GM12891 (cell line): ENCODE results near the gene PTCD3. TPM values are rescaled to one million over a fixed set of nuclear protein-coding genes. Genes with fewer than 3 reads are reported as not detected.

Experiments
- DNase-seq: peaks from one replicate; pipeline ENCODE4 v3.0.0; 2011; ENCODE audit warnings: low spot score; ENCODE audit not compliant: insufficient read length
- FAIRE-seq: peaks from 2 replicates; lab custom pipeline; 2011; peaks lifted over from hg19 to GRCh38; lab: Jason Lieb, UNC
- PAX5 ChIP-seq: IDR thresholded peaks from 2 replicates; pipeline ENCODE4 v1.6.1; 2011; ENCODE audit warnings: low read length, moderate library complexity, mild to moderate bottlenecking; ENCODE audit not compliant: insufficient read depth, severe bottlenecking
- POLR2A ChIP-seq: IDR thresholded peaks from 2 replicates; pipeline ENCODE4 v1.6.1; 2011; ENCODE audit warnings: low read depth, low read length, control low read depth
- POLR2AphosphoS5 ChIP-seq: IDR thresholded peaks from 2 replicates; pipeline ENCODE4 v1.6.1; 2011; ENCODE audit warnings: low read depth, low read length, control low read depth
- POU2F2 ChIP-seq: IDR thresholded peaks from 2 replicates; pipeline ENCODE4 v1.6.1; 2011; ENCODE audit warnings: low read depth, mild to moderate bottlenecking, control low read depth, low read length, moderate library complexity
- SPI1 ChIP-seq: IDR thresholded peaks from 2 replicates; pipeline ENCODE4 v1.6.1; 2011; ENCODE audit warnings: low read depth, low read length, control low read depth
- TAF1 ChIP-seq: IDR thresholded peaks from 2 replicates; pipeline ENCODE4 v1.6.1; 2011; ENCODE audit warnings: low read depth, low read length, control low read depth
- polyA plus RNA-seq: library from polyadenylated mRNA; unstranded; fragments of >200 nt; gene quantifications from one replicate; pipeline ENCODE4 v1.2.1, GENCODE V29; 2012; ENCODE audit warnings: low read depth, missing spikeins, inconsistent platforms; ENCODE audit not compliant: missing spikeins

The PTCD3 gene
- polyA plus RNA-seq, result 59.2 TPM

DNA sequence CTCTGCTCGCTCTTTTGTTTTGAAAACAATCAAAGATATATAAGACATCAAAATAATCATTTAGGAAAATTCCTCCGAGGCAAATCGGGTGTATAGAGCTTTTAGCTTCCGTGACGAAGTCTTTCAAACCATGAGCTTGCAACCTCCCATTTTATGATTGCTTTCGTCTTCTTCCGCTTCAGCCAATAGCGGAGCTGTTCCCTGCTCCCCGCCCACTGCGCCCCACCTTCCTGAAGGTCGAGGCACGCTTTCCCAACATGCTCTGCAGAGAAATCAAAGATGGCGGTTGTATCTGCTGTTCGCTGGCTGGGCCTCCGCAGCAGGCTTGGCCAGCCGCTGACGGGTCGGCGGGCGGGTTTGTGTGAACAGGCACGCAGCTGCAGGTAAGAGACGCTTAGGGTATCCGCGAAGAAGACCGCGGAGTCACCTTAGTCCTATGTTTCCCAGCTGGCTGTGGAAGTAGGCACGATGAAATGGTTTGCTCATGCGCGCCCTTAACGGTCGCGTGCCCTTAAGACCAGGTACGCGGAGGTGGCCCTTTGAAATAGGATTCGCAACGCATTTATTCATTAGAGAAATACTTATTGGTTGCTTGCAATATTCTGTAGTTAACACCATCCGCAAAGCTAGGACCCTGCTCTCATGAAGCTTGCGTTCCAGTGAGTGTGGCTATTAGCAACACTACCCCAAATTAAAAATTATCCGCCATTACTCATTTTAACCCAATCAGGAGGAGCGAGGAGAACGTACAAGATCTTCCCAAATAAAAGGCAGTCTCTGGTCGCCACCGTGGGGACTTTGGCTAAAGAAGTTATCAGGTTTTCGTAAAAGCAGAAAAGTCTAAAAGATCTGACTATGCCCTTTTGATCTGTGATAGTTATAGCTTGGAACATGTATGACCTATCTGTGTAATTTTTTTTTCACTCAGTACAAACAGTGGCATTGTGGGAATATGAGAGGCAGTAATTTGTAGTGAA is at the start of gene PTCD3:
PTCD3 (plus strand) TSS at position 267 of the 977 bp plus-strand sequence; CDS start at position 280, 13 bp downstream.
- DNase-seq (peak; percentile 65), FAIRE-seq (no peak)
- peak; percentile 97 for TF ChIP-seq TAF1
- TF ChIP-seq POU2F2, result peak; percentile 78
- peak; percentile 98 for TF ChIP-seq POLR2AphosphoS5
- TF ChIP-seq POLR2A, result peak; percentile 96
- no peak for TF ChIP-seq PAX5

DNA sequence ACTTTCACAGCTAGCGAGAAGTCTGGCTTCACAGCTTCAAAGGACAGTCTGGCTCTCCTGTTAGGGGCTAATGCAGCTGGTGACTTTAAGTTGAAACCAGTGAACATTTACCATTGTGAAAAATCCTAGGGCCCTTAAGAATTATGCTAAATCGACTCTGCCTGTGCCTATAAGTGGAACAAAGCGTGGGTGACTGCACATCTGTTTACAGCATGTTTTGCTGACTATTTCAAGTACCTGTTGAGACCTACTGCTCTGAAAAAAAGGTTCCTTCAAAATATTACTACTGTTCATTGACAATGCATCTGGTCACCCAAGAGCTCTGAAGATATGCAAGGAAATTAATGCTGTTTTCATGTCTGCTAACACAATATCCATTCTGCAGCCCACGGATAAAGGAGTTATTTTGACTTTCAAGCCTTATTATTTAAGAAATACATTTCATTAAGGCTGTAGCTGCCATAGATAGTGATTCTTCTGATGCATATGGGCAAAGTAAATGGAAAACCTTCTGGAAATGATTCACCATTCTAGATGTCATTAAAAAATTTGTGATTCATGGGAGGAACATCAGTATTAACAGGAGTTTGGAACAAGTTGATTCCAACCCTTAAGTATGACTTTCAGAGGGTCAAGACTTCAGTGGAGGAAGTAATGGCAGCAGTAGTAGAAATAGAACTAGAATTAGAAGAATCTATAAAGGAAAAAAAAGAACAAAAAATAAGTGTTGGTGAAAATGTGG is 49.3 kb upstream of the PTCD3 start:
- peak; percentile 9 for FAIRE-seq
- TF ChIP-seq POLR2AphosphoS5, result no peak
- TF ChIP-seq TAF1, result no peak
- no peak for TF ChIP-seq PAX5
- TF ChIP-seq SPI1, result no peak
- TF ChIP-seq POLR2A, result no peak
- no peak for TF ChIP-seq POU2F2
- no peak for DNase-seq

DNA sequence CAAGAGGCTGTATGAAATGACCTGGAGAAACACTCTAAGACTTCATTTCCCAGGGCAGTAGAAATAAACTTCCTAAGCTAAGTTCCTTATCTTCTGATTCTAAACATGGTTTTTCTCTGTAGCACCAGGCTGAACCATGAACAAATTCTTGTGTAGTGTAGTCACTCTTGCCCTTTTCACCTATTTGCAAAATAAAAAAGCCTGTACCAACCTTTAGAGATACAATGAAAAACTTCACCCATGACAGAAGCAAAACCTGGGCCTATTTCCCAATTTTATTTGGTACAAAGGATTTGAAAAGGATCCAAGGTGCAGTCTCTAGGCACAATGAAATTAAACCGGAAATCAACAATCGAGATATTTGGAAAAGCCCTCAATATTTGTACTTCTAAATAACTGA is 44.0 kb upstream of the PTCD3 start:
- FAIRE-seq (no peak), DNase-seq (no peak)
- no peak for TF ChIP-seq POU2F2
- no peak for TF ChIP-seq POLR2A
- no peak for TF ChIP-seq PAX5
- no peak for TF ChIP-seq SPI1
- no peak for TF ChIP-seq TAF1
- no peak for TF ChIP-seq POLR2AphosphoS5

DNA sequence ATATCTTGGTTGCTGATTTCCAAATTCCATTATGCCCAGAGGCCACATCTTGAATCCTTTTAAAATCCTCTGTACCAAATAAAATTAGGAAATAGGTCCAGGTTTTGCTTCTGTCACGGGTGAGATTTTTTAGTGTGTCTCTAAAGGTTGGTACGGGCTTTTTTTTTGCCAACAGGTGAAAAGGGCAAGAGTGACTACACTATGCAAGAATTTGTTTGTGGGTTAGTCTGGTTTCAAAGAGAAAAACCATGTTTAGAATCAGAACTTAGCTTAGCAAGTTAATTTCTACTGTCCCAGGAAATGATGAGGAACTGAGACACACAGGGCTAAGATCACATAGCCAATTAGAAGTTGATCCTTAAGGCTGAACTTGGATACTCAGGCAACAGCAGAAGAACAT is 42.0 kb upstream of the PTCD3 start:
- TF ChIP-seq TAF1, result no peak
- no peak for TF ChIP-seq POLR2AphosphoS5
- no peak for TF ChIP-seq PAX5
- peak; percentile 66 for TF ChIP-seq SPI1
- TF ChIP-seq POLR2A, result no peak
- TF ChIP-seq POU2F2, result no peak
- FAIRE-seq, result no peak
- no peak for DNase-seq

DNA sequence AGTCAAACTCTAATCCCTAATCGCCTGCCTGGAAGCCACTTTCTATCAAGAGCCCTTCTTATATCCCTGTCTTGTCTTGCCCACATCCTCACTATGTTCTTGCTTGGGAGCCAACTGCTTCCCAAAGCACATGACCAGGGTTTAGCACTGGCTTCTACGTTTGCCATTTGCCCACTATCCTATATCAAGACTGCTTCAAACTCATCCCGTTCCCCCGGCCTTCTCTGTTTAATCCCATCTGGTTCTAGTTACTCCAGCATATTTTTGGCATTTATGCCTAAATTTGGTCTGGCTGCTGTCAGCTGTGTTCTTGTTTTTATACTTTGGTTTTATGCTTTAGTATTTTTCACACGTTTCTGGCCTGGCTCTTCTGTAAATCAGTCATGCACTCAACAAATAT is 40.5 kb upstream of the PTCD3 start:
- FAIRE-seq, result no peak
- no peak for DNase-seq
- TF ChIP-seq POLR2A (no peak), SPI1 (no peak), TAF1 (no peak), POU2F2 (no peak), PAX5 (no peak), POLR2AphosphoS5 (no peak)

DNA sequence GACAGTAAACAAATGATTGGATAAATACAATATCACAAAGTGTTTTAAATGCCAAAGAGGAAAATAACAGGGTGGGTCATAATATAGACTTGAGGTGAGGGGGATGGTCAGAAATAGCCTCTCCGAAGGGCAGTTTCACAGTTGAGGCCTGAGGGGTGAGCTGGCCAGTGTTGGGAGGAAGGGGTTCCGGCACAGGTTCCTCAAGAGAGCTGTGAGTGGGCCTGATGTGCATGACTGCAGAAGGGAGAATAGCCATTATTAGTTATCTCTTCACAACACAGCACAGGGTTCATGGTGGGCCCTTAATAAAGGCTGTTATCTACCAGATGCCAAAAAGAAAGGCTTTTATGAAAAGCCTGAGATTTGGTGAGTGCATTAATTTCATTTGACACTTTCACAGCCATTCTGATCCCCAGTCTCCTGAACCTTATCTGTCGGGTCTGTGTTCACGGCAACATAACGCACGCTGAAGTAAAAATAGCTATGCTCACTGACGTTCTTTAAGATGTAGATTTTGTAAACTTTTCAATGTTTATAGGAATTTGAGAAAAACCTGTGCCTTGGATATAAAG is 39.9 kb upstream of the PTCD3 start:
- TF ChIP-seq PAX5, result no peak
- TF ChIP-seq POLR2A, result no peak
- TF ChIP-seq POU2F2, result no peak
- TF ChIP-seq POLR2AphosphoS5, result no peak
- no peak for TF ChIP-seq SPI1
- no peak for TF ChIP-seq TAF1
- no peak for FAIRE-seq
- no peak for DNase-seq

DNA sequence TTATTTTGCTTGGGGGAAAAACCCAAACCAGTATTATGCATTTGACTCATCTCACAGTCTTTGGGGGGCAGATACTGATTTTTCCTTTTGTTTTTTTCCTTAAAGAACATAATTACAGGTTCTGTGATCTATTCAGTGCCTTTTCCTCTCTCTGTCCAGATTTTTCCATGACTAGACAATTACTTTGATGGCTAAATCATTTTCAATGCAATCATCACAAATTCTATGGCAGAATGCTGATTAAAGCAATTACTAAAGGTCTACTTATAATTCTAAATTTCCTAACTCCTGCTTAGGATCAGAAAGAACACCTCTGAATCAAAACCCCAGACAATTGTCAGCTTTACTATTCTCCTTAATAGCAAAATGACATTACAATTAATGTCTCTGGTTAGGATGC is 39.1 kb upstream of the PTCD3 start:
- DNase-seq (no peak), FAIRE-seq (no peak)
- TF ChIP-seq POU2F2 (no peak), POLR2AphosphoS5 (no peak), SPI1 (no peak), POLR2A (no peak), TAF1 (no peak), PAX5 (no peak)

DNA sequence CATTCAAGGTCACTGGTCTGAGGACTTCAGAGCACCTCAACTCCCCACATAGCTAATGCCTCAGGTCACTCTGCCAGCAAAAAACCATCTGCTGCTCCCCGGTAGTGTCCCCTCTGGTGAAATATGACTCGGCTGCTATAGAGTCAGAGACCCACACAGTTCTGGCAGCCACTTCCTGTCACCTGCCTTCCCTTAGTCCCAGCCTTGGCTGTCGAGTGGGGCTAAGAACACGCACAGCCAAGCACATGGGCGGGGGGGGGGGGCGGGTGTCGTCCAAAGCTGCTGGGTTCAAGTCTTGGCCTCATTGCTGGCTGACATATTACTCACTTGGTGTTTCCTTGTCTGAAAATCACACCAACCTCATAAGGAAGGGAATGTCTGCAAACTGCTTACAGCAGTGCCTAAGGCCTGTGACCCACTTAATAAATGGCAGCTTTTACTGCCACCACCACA is 37.9 kb upstream of the PTCD3 start:
- DNase-seq (no peak), FAIRE-seq (no peak)
- TF ChIP-seq TAF1, result no peak

DNA sequence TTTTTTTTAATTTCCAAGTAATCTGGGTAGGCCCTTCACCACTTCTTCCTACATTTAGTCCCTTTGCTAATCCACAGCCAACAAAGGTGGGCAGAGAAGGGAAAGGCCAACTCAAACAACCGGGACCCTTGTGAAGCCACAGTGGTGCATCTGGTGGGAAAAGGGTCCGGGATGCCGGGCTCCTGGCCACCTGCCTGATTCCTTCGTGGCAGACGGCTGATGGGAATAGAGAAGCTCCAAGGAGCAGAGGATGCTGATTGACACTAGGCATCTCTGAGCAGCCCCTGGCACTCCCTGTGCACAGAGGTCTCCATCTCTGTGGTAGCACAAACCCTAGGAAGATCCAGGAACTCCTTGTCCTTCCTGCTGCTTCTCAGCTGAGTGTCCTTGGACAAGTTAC is 37.4 kb upstream of the PTCD3 start:
- TF ChIP-seq SPI1, result no peak
- no peak for TF ChIP-seq TAF1
- TF ChIP-seq POLR2AphosphoS5, result no peak
- TF ChIP-seq POLR2A, result no peak
- TF ChIP-seq POU2F2, result no peak
- no peak for TF ChIP-seq PAX5
- FAIRE-seq, result no peak
- no peak for DNase-seq
